H1 (cell line): ENCODE measurements around the gene CENPX. TPM values are rescaled to one million over a fixed set of nuclear protein-coding genes. Genes with fewer than 3 reads are reported as not detected.

ENCODE experiments used
- BACH1 ChIP-seq: IDR thresholded peaks from 2 replicates; pipeline ENCODE4 v1.6.1; 2012; ENCODE audit warnings: low read length, improper control_type of control experiment
- CBX8 ChIP-seq: fragments of 300-800, 300-1000 bp; sonication (generic); IDR thresholded peaks from 2 replicates; pipeline ENCODE4 v1.7.1; 2016; ENCODE audit warnings: low read depth, low read length, borderline replicate concordance
- CREB1 ChIP-seq: IDR thresholded peaks from 2 replicates; pipeline ENCODE4 v1.6.1; 2012; ENCODE audit warnings: inconsistent platforms
- CTCF ChIP-seq, 3 experiments: IDR thresholded peaks; 1 replicate in 2 of 3; 2 replicates in 1 of 3; pipeline versions ENCODE4 v1.5.1 to v1.6.1; 2011; ENCODE audit warnings: low read length in 3 of 3, mild to moderate bottlenecking in 3 of 3, inconsistent platforms in 2 of 3, low read depth in 1 of 3, moderate library complexity in 1 of 3; ENCODE audit not compliant: insufficient read depth in 1 of 3; ENCODE audit errors: control extremely low read depth in 1 of 3
- EGR1 ChIP-seq: IDR thresholded peaks from 2 replicates; pipeline ENCODE4 v1.6.1; 2011; ENCODE audit warnings: low read depth, low read length, borderline replicate concordance
- GTF2F1 ChIP-seq: IDR thresholded peaks from 2 replicates; pipeline ENCODE4 v1.6.1; 2012; ENCODE audit warnings: low read depth, low read length, improper control_type of control experiment, borderline replicate concordance
- HDAC2 ChIP-seq, 2 experiments: fragments of 300-600 bp in 1 of 2; sonication (generic) in 1 of 2; IDR thresholded peaks; 2 replicates each; pipeline ENCODE4 v1.6.1; 2011 to 2012; ENCODE audit warnings: low read depth in 2 of 2, low read length in 2 of 2, mild to moderate bottlenecking in 2 of 2, moderate library complexity in 2 of 2, borderline replicate concordance in 1 of 2, inconsistent platforms in 1 of 2
- JUND ChIP-seq: IDR thresholded peaks from 2 replicates; pipeline ENCODE4 v1.6.1; 2011; ENCODE audit warnings: mild to moderate bottlenecking, improper control_type of control experiment, low read length
- KDM4A ChIP-seq: IDR thresholded peaks from one replicate; pipeline ENCODE4 v1.7.1; 2012; ENCODE audit warnings: low read depth, mild to moderate bottlenecking, moderate library complexity, low read length, inconsistent platforms; ENCODE audit not compliant: severe bottlenecking
- POLR2AphosphoS5 ChIP-seq: IDR thresholded peaks from 2 replicates; pipeline ENCODE4 v1.6.1; 2011; ENCODE audit warnings: low read depth, low read length
- RAD21 ChIP-seq, 2 experiments: IDR thresholded peaks in 1 of 2; conservative IDR thresholded peaks in 1 of 2; 2 replicates each; pipeline ENCODE4 v1.6.1; 2011; ENCODE audit warnings: low read depth in 2 of 2, low read length in 2 of 2, improper control_type of control experiment in 1 of 2, inconsistent platforms in 1 of 2, mild to moderate bottlenecking in 1 of 2, moderate library complexity in 1 of 2
- SIN3A ChIP-seq, 2 experiments: IDR thresholded peaks in 1 of 2; conservative IDR thresholded peaks in 1 of 2; 2 replicates each; pipeline ENCODE4 v1.6.1; 2011 to 2012; ENCODE audit warnings: low read length in 2 of 2, improper control_type of control experiment in 1 of 2, low read depth in 1 of 2, mild to moderate bottlenecking in 1 of 2
- SP1 ChIP-seq: IDR thresholded peaks from 2 replicates; pipeline ENCODE4 v1.6.1; 2011; ENCODE audit warnings: low read depth, low read length
- TAF7 ChIP-seq: optimal IDR thresholded peaks from 2 replicates; pipeline ENCODE3; 2011; ENCODE audit warnings: low read depth, mild to moderate bottlenecking, inconsistent platforms, low read length, moderate library complexity, borderline replicate concordance
- YY1 ChIP-seq: IDR thresholded peaks from 2 replicates; pipeline ENCODE4 v1.6.1; 2011; ENCODE audit warnings: low read depth, mild to moderate bottlenecking, low read length
- polyA plus RNA-seq, 7 experiments: library from polyadenylated mRNA; depleted of rRNA in 3 of 7; stranded (reverse) in 5 of 7; unstranded in 2 of 7; fragments of >200 nt in 5 of 7; fragments of 200-250 nt in 2 of 7; gene quantifications; 1 replicate in 5 of 7; 2 replicates in 1 of 7; 4 replicates in 1 of 7; pipeline versions ENCODE4 v1.2.1 to v1.2.3, GENCODE V29; 2011 to 2013; ENCODE audit warnings: missing spikeins in 2 of 7, mixed read lengths in 2 of 7
- total RNA-seq: library from RNA; stranded (reverse); fragmentation: NEBNext Ultra II Directional; extraction: Animal tissue kit (Norgen Biotek cat#: 25700); gene quantifications from 2 replicates; pipeline ENCODE4 v1.2.1, GENCODE V29; 2021
- TF ChIP-seq, protein P1 (sequence below): IDR thresholded peaks from 2 replicates; pipeline ENCODE4 v1.6.1; 2012; ENCODE audit warnings: inconsistent platforms

The CENPX gene
- total and polyA plus RNA-seq, 2 of the 8 experiments (the other 6 are each of a cell fraction or from before 2014, with no cell fraction given) = 116 to 122 TPM

- peak; percentile 83 to 94 (median 85) for TF ChIP-seq CTCF (IDR thresholded peaks at IDR 0.05; ENCODE audit: control extremely low read depth in 1 of 3, insufficient read depth in 1 of 3, low read depth in 1 of 3, low read length in 3 of 3)
- TF ChIP-seq POLR2AphosphoS5 = peak; percentile 83
- TF ChIP-seq HDAC2 (IDR thresholded peaks at IDR 0.05; ENCODE audit: borderline replicate concordance in 1 of 2, low read depth in 2 of 2, low read length in 2 of 2) = peak in 1 of 2 experiments; percentile 80; a peak in 1 of 4 replicates
- TF ChIP-seq SP1 = peak; percentile 48; the same call in 1 of the 2 replicates
- peak; percentile 19 to 44; a peak in 2 of 4 replicates for TF ChIP-seq RAD21 (IDR thresholded peaks at IDR 0.05 in 1 of 2, conservative IDR thresholded peaks at IDR 0.05 in 1 of 2; ENCODE audit: low read depth in 2 of 2, low read length in 2 of 2)
- 0 out of 2 replicates have a peak, but pooled peaks have one; percentile 8 for TF ChIP-seq YY1
- TF ChIP-seq SIN3A (conservative IDR thresholded peaks at IDR 0.05 in 1 of 2, IDR thresholded peaks at IDR 0.05 in 1 of 2; ENCODE audit: low read depth in 1 of 2, low read length in 2 of 2) = peak; percentile 86; a peak in 3 of 4 replicates
- no peak for TF ChIP-seq CBX8
- TF ChIP-seq JUND = no peak
- TF ChIP-seq, protein P1, sequence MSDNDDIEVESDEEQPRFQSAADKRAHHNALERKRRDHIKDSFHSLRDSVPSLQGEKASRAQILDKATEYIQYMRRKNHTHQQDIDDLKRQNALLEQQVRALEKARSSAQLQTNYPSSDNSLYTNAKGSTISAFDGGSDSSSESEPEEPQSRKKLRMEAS = peak; percentile 87
- peak; percentile 40 for TF ChIP-seq TAF7
- peak; percentile 52 for TF ChIP-seq KDM4A
- TF ChIP-seq GTF2F1 = no peak
- peak; percentile 92 for TF ChIP-seq EGR1
- peak; percentile 39; the same call in 1 of the 2 replicates for TF ChIP-seq CREB1
- peak; percentile 48 for TF ChIP-seq BACH1
Measured at GRCh38 chr17:82037092-82037888, 14.6 kb upstream of the CENPX start, which contains the start of gene DCXR (continued).
